HG03378 (cell line): ENCODE results near the gene GMPS.
"Not testable (repeated sequence)": the region's sequence is repeated elsewhere in the genome, so short reads cannot be mapped to it uniquely, and the experiment has no call there.

ENCODE experiments used
- ATAC-seq: cut with Tn5 transposase; IDR thresholded peaks from one replicate; pipeline ENCODE4 v1.9.1; 2021; ENCODE audit warnings: mild to moderate bottlenecking, moderate library complexity; ENCODE audit not compliant: unreplicated experiment

Gene GMPS

DNA sequence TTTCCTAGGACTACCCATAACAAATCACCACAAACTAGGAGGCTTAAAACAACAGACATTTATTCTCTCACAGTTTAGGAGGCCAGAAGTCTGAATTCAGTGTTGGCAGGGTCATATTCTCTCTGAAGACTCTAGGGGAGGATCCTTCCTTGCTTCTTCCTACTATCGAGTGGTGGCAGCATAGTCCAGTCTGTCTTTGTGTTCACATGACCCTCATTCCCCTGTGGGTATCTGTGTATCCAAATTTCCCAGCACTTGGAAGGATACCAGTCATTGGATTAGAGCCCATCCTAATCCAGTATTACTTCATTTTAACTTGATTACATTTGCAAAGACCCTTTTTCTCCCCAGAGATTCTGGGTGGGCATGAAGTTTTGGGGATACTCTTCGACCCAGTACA is 63.8 kb downstream of the GMPS start:
- no peak for ATAC-seq

DNA sequence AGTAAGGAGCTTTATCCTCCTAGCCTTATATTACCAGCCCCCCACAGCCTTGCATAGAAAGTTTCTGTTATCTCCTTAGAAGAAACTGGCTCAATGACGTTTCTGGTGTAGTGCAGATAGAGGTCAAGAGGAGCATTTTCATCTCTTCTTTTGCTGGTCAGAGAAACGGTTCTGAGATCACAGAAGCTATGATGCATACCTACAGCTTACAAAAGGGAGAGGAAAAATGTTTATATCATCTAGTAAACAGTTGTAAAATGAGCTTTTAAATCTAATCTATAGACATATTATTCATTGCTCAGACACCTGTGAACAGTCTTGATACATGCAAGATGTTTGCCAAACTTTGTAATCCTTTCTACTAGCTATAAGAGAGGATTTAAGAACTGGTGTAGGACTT is 68.0 kb downstream of the GMPS start:
- ATAC-seq: no peak

- no peak for ATAC-seq
These were observed 70.9 kb downstream of the GMPS start for GRCh38 chr3:155941354-155941753.

DNA sequence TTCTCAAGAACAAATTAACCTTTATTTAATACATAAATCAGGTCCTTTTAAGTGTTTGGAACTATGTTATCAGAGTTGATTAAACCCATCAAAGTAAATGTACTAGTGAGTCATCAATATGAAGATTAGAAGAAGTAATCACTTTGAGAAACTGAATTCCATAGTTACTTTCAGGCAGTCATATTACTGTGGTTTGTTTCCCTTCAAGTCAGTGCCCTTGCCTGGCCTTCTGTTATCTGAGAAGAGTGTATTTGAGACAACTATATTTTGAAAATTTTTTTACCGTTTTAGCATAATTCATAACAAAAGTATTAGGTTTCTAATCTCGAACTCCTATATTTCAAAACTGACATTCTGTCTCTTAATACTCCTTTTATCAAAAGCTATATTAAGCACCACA is 73.6 kb downstream of the GMPS start:
- ATAC-seq: no peak

- no peak for ATAC-seq
These were observed 75.7 kb downstream of the GMPS start for GRCh38 chr3:155946178-155946577.

GRCh38 chr3:155948476-155948875 is 78.0 kb downstream of the GMPS start:
- ATAC-seq: no peak

- ATAC-seq: no peak
These were observed 79.2 kb downstream of the GMPS start for GRCh38 chr3:155949453-155950217.

- no peak for ATAC-seq
These were observed 86.3 kb downstream of the GMPS start for GRCh38 chr3:155956508-155957411.

GRCh38 chr3:155957412-155957880 is 87.0 kb downstream of the GMPS start:
- ATAC-seq: no peak

- ATAC-seq: no peak
These were observed 88.2 kb downstream of the GMPS start for GRCh38 chr3:155958676-155959075.

DNA sequence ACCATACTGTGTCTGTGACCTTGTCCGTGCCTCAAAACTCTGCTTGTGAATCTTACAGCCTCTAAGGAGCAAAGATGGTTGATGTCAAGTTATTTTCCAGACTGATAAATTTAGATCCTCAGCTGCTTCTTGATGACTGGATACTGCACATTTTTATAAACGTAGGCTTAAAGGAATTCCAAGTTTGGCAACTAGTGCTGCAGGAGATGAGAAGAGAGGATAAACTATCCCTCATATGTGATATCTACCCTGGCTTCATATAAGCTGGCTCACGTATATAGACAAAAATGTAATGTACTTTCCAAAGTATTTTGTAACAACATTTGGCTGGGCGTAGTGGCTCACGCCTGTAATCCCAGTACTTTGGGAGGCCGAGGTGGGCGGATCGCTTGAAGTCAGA is 89.6 kb downstream of the GMPS start:
- ATAC-seq: no peak

GRCh38 chr3:155961044-155961443 is 90.6 kb downstream of the GMPS start:
- ATAC-seq: not testable (repeated sequence)

GRCh38 chr3:155963570-155963969 is 93.1 kb downstream of the GMPS start:
- ATAC-seq: no peak

GRCh38 chr3:155970398-155970797 is 99.9 kb downstream of the GMPS start:
- no peak for ATAC-seq

DNA sequence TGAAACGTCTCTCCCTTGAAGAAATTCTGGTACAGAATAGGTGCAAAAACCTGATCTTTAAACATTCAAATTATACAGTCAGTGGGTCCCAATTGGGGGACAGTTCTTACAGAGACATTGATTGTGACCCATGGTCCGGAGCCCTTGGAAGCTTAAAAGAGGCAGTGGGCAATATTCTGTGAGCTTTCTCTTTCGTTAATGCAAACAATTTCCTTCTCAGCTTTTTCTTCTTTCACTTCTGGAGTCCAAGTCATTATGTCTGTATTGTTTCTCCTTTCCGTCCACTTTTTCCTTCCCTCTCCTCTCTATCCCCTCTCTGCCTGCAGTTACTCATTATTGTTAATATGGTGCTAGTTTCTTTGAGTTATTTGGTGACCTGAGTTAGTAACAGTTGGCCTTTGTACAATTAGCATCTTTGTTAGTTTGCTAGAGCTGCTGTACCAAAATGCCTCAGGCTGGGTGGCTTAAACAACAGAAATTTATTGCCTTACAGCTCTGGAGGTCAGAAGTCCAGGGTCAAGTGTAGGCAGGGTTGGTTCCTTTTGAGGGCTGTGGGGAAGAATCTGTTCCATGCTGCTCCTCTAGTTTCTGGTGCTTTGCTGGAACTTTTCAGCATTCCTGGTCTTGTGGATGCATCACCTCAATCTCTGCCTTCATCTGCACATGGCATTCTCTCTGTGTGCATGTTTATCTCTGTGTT is 102.6 kb downstream of the GMPS start:
- ATAC-seq: no peak

GRCh38 chr3:155978324-155978723 is 107.9 kb downstream of the GMPS start:
- no peak for ATAC-seq

DNA sequence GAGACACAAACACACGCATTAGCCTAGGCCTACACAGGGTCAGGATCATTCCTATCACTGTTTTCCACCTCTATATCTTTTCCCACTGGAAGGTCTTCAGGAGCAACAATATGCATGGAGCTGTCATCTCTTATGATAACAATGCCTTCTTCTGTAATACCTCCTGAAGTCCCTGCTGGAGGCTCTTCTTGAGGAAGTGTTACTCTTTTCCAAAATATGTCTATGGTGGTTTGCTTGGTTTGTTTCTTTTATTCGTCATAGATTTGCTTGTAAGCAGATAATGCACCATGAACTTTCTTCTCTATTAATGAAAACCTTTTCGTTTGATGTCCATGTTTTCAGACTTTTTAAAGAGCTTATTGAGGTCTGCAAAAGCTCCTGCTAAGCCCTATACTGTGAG is 109.3 kb downstream of the GMPS start:
- ATAC-seq: no peak

DNA sequence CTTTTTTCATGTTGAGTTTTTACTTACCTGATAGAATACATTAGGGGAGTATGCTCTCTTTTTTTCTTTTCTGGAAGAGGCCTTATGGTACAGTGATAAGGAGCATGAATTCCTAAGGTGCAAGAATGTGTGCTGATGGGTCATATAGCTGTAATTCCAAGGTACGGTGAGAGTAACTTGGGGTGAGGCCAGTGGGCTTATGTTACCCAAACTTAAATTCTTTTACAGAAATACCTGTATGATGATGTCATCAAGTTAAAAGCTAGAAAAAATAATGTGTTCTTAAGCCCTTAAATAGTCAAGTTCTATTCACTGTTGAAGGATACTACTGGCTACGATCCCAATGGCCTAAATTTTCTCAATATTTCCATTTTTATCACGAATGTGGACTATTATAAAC is 111.2 kb downstream of the GMPS start:
- no peak for ATAC-seq

GRCh38 chr3:155983834-155984474 is 113.5 kb downstream of the GMPS start:
- no peak for ATAC-seq

DNA sequence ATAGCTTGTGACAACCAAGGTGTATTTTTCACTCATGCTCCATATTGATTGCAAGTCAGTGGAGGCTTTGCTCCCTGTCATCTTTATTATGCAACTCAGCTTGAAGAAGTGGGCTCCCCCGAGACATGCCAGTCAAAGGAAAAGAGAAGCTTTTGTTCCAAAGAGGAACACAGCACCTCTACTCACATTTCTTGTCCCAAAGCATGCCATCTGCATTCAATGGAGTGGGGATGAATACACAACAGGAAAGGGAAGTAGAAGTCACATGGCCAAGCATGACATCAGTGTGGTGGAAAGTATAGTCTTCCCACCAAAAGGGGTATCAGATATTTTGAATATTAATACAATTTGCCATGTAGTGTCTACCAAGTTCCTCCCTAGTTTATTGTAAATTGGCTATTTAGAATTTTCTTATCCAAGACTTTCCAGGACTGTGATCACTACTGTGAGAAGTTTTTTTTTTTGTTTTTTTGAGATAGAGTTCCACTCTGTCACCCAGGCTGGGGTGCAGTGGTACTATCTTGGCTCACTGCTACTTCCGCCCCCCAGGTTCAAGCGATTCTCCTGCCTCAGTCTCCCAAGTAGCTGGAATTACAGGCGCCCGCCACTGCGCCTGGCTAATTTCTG is 114.5 kb downstream of the GMPS start:
- ATAC-seq: no peak
